Measurements from ENCODE around the gene IMPA2.
"Not testable (repeated sequence)": the region's sequence is repeated elsewhere in the genome, so short reads cannot be mapped to it uniquely, and the experiment has no call there.

IMPA2 gene

GRCh38 chr18:12049978-12050811, 68.9 kb downstream of the IMPA2 start:
- no peak for DNase-seq (ENCODE audit: low read depth)

- DNase-seq (ENCODE audit: low read depth): no peak
These were observed 71.6 kb downstream of the IMPA2 start for GRCh38 chr18:12052866-12053265.

DNA sequence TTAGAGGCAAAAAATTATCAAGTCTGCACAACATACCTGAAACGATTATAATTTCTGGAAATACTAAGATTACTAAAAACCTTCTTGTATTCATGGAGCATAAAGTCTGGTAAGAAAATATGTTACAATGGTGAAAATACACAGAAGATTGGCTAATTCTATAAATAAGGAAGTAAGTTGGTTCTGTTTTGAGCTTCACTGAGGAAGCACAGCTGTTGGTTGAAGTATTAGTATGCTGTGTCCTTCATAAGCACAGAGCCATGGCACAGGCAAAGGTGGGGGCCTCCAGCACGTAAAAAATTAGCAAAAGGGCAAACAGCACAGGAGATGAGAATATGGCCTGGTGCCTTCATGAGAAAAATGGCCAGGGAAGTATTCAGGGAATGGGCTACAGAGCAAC, 72.0 kb downstream of the IMPA2 start:
- no peak for DNase-seq (ENCODE audit: low read depth)

DNA sequence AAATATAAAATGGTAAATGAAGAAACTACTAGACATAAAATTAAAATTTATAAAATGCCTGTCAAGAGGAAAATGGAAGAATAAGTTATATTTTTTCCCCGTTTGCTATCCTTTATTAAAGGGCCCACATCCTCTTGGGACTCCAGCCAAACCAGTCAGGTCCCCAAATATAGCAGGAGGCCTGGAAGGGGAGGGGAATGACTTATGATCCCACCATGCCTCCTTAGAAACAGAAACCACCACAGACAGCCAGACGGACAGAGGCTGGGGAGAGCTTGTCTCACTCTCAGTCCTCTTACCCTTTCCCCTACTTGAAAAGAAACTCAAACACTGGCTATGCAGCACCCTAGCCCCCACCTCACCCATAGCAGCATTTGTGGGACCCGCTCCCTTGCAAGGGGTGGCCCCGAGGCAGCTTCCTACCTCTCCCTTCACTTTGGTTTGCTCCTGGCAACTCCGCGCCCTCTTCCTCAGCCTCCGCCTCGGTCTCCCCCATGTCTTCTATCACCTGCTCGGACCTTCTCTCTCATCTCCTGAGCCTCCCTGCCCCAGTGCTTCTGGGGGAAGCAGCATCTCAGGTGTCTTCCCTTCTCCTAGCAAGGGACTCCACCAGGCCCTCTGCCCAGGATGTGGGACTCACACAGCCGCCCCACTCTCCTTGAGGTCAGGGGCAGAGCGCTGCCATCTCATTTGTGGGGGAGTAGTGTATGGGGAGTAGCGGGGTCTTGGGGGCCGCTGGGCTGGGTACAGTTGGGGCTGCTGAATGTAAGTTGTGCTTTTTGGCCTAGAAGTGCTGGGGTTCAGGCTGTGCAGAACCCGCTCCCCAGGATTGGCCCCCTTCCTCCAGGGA, 75.0 kb downstream of the IMPA2 start:
- no peak for DNase-seq (ENCODE audit: low read depth)

GRCh38 chr18:12056884-12057402, 75.6 kb downstream of the IMPA2 start:
- no peak for DNase-seq (ENCODE audit: low read depth)

DNA sequence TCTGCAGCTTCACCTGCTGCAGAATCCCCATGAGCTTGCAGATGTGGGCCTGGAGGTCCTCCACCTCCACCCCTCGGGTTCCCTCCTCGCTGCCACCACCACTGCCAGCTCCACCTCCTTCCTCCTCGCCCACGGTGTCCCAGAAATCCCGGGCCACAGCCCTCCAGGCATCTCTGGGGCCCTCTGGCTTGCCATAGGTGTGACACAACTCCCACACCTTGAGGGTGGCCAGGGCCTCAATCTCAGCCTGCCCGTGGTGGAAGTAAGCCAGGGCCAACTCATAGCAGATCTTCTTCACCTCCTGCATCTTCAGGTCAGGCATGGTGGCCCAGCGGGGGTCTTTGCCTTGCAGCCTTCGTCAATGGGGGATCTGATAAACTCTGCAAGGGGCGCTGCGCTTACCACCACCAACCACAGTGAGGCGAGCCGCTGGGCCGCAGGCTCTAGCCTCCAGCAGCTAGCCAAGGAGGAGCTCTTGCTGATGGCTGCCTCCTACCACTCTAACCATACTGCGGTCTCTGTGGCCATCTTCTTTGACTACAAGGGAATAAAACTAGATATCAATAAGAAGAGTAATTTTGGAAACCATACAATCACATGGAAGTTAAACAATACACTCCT, 76.2 kb downstream of the IMPA2 start:
- DNase-seq (ENCODE audit: low read depth): no peak

GRCh38 chr18:12059334-12060181, 78.3 kb downstream of the IMPA2 start:
- DNase-seq (ENCODE audit: low read depth): no peak

DNA sequence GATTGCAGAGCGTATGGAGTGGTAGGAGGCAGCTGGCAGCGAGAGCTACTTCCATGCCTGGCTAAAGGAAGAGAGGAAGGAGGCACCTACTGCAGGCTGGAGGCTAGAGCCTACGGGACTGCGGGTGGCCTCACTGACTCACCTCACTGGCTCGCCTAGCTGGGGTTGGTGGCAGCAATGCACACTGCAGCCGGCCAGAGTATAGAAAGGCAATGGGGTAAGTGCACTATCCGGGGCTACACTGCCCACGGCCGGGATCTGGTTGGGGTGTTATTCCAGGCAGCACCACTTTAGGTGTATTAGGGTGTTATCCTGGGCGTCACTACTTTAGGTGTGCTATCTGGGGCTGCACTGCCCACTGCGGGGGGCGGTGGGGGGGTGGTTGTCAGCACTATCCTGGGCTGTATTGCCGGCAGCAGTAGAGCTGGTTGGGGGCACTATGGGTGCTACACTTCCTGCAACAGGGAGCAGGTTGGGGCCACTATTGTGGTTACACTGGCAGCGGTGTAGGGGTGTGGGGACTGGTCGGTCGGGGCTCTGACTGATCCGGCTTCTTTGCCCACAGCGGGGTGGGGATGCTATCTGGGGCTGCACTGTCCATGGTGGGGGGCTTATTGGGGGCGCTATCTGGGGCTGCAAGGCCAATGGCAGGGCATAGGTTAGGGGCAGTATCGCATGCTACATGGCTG, 79.0 kb downstream of the IMPA2 start:
- DNase-seq (ENCODE audit: low read depth): no peak

DNA sequence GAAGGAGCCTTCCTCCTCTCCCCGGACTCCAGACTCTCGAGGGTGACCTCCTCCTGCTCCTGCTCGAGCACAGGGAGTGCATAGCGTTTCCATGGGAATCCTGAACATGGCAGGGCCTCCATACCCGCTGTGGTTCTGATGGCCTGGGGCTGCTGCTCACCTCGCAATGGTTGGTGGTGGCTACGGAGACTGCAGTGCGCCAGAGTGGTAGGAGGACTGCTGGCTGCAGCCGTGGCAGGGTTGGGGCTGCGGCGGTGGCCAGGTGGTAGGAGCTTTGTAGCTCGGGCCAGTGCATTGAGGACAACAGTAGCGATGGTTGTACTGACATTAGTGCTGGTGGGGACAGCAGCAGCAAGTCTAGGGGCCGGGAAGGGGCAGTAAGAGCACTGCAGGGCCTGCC, 80.4 kb downstream of the IMPA2 start:
- no peak for DNase-seq (ENCODE audit: low read depth)

DNA sequence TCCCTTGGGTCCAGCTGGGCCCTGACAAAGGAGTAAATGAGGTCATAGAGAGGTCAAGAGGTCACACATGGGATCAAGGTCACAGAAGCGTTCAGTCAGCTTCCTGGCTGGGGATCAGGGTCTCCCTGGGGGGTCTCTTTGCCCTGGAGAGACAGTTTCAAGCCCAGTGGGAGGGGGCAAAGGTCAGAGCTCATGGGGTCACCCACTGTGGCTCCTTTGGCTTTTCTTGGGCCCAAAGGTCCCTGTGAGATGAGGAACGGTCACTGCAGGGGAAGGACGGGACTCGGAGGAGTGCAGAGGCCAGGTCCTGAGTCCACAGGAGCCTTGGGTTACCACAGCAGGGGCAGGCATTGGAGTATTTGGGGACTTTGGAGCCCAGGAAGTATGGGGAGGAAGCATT, 81.7 kb downstream of the IMPA2 start:
- no peak for DNase-seq (ENCODE audit: low read depth)

GRCh38 chr18:12064086-12064763, 82.9 kb downstream of the IMPA2 start:
- DNase-seq (ENCODE audit: low read depth): no peak

GRCh38 chr18:12065397-12065796, 84.1 kb downstream of the IMPA2 start:
- no peak for DNase-seq (ENCODE audit: low read depth)

DNA sequence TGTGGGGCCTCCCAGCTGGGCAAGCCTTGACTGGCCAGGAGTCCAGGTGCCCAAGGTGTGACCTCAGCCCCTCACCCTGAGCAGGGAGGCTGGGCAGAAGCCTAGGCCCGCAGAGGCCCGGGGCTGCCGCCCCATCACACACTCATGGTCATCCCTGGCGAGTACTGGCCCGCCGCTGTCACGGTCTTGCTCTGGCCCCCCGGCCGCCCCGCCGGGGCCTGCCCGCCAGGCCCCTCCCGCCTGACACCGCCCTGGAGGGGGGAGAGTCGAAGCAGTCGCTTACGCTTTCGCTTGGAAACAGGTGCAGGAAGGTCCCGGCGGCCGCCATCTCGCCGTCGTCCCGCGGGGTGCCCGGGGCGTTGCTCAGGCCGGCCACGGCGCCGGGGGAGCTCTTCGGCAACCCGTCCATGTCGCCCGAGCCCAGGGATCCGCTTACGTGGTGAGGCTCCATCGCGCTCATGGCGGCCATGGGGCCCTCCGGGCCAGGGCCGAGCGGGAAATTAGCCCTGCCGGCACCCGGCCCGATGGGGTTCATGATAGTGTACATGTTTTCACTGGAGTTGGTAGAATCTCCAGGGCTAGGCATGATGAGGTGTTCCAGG, 85.7 kb downstream of the IMPA2 start:
- DNase-seq (ENCODE audit: low read depth): no peak

DNA sequence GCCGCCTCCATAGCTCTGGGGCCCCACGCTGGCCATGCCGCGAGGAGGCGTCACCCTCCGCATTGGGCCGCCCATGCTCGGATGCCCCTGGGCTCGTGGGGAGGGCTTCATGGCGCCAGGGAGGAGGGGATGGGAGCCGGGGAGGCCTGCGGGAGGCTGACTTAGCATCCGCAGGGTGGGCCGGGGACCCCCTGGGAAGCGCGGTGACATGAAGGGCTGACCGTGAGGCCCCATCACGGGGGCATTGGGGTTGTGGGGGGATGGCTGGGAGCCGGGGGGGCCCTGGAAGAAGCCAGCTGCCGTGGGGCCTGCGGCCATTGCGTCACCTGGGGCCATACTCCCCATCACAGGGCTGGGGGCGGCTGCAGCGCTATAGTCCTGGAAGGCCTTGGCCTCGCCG, 86.4 kb downstream of the IMPA2 start:
- no peak for DNase-seq (ENCODE audit: low read depth)

DNA sequence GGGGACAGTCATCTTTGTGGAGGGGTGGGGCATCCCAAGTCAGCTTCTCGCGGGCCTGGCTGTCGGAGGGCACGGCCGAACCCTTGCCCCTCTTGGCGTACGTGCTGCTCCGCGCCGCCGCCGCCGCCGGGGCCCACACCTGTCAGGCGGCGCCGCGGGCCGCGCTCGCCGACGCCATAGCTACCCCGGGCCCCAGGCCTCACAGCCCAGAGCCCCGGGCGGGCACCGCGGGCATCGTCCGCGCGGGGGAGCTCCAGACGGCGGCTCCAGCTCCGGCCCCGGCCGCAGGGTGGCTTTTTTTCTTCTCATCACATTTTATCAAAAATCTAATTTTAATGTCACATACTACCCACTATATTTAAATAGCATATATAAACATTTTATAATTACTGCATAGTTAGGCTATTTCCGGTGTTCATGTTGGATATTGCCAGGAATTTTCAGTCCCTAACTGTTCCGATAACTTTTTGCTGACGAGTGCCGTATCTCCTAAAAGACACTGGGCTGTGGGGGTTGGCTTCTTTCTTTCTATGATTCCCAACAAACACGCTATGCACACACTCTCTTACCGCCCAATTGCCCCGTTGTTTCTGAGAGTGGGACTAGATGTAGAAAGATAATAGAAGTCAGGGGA, 87.1 kb downstream of the IMPA2 start:
- not testable (repeated sequence) for DNase-seq (ENCODE audit: low read depth)

GRCh38 chr18:12068950-12069320, 87.6 kb downstream of the IMPA2 start:
- DNase-seq (ENCODE audit: low read depth): no peak

GRCh38 chr18:12071066-12071465, 89.8 kb downstream of the IMPA2 start:
- DNase-seq (ENCODE audit: low read depth): not testable (repeated sequence)

- DNase-seq (ENCODE audit: low read depth): no peak
These were observed 91.7 kb downstream of the IMPA2 start for GRCh38 chr18:12072996-12073395.

GRCh38 chr18:12074736-12075135, 93.4 kb downstream of the IMPA2 start:
- no peak for DNase-seq (ENCODE audit: low read depth)

All from stimulated activated CD8-positive, alpha-beta memory T cell treated with anti-CD3 and anti-CD28 coated beads, Interleukin-15, amount 100 ng/mL, for 24 hours (primary cell).